Measurements from ENCODE around the gene DENND1A. TPM values are rescaled to one million over a fixed set of nuclear protein-coding genes. Genes with fewer than 3 reads are reported as not detected.
"Not testable (repeated sequence)": the region's sequence is repeated elsewhere in the genome, so short reads cannot be mapped to it uniquely, and the experiment has no call there.

Gene DENND1A
- total RNA-seq, 1 donor from 2014 or later = 26.1 TPM

- no peak for DNase-seq (ENCODE audit: low spot score)
- peak; percentile 65 for ATAC-seq
- intact Hi-C loops (cut with DNase I) = no loop called here
Observed at GRCh38 chr9:123834889-123835562, 94.9 kb downstream of the DENND1A start.

GRCh38 chr9:123834218-123834888, 95.6 kb downstream of the DENND1A start:
- DNase-seq (ENCODE audit: low spot score) (no peak), ATAC-seq (no peak)
- intact Hi-C loops (cut with DNase I) = no loop called here

- DNase-seq (ENCODE audit: low spot score) (no peak), ATAC-seq (no peak)
- intact Hi-C loops (cut with DNase I) = no loop called here
Observed at GRCh38 chr9:123832858-123833650, 96.9 kb downstream of the DENND1A start.

GRCh38 chr9:123832176-123832575, 97.8 kb downstream of the DENND1A start:
- ATAC-seq (no peak), DNase-seq (ENCODE audit: low spot score) (no peak)
- intact Hi-C loops (cut with DNase I) = no loop called here

GRCh38 chr9:123828449-123828848, 101.5 kb downstream of the DENND1A start:
- ATAC-seq = no peak
- intact Hi-C loops (cut with DNase I) = no loop called here
- no peak for DNase-seq (ENCODE audit: low spot score)

GRCh38 chr9:123825342-123826060, 104.4 kb downstream of the DENND1A start:
- intact Hi-C loops (cut with DNase I) = no loop called here
- DNase-seq (ENCODE audit: low spot score) (no peak), ATAC-seq (no peak)

- ATAC-seq (no peak), DNase-seq (ENCODE audit: low spot score) (no peak)
- intact Hi-C loops (cut with DNase I) = no loop called here
Observed at GRCh38 chr9:123823194-123823947, 106.6 kb downstream of the DENND1A start.

GRCh38 chr9:123821619-123822018, 108.3 kb downstream of the DENND1A start:
- DNase-seq (ENCODE audit: low spot score) (no peak), ATAC-seq (no peak)
- intact Hi-C loops (cut with DNase I) = no loop called here

- intact Hi-C loops (cut with DNase I) = no loop called here
- no peak for ATAC-seq
- no peak for DNase-seq (ENCODE audit: low spot score)
Observed at GRCh38 chr9:123820139-123820538, 109.8 kb downstream of the DENND1A start.

GRCh38 chr9:123816817-123817472, 113.0 kb downstream of the DENND1A start:
- no peak for DNase-seq (ENCODE audit: low spot score)
- no peak for ATAC-seq
- intact Hi-C loops (cut with DNase I) = no loop called here

GRCh38 chr9:123815856-123816255, 114.1 kb downstream of the DENND1A start:
- intact Hi-C loops (cut with DNase I); ATAC-seq: not testable (repeated sequence)

GRCh38 chr9:123814496-123814895, 115.4 kb downstream of the DENND1A start:
- intact Hi-C loops (cut with DNase I) = no loop called here
- ATAC-seq = no peak
- no peak for DNase-seq (ENCODE audit: low spot score)

More at GRCh38 chr9:123815856-123816255, 114.1 kb downstream of the DENND1A start:
- DNase-seq (ENCODE audit: low spot score) = not testable (repeated sequence)

- DNase-seq (ENCODE audit: low spot score) (no peak), ATAC-seq (no peak)
- intact Hi-C loops (cut with DNase I) = no loop called here
Observed at GRCh38 chr9:123812984-123813383, 116.9 kb downstream of the DENND1A start.

GRCh38 chr9:123807251-123807650, 122.7 kb downstream of the DENND1A start:
- ATAC-seq (no peak), DNase-seq (ENCODE audit: low spot score) (no peak)
- intact Hi-C loops (cut with DNase I) = no loop called here

GRCh38 chr9:123806829-123807228, 123.1 kb downstream of the DENND1A start:
- ATAC-seq (no peak), DNase-seq (ENCODE audit: low spot score) (no peak)
- intact Hi-C loops (cut with DNase I) = no loop called here

GRCh38 chr9:123798195-123798594, 131.7 kb downstream of the DENND1A start:
- ATAC-seq (no peak), DNase-seq (ENCODE audit: low spot score) (no peak)
- intact Hi-C loops (cut with DNase I) = no loop called here

GRCh38 chr9:123796618-123797484, 133.1 kb downstream of the DENND1A start:
- intact Hi-C loops (cut with DNase I) = no loop called here
- ATAC-seq (no peak), DNase-seq (ENCODE audit: low spot score) (no peak)
